Posterior vena cava (tissue), 2 donors: ENCODE measurements around the gene CDH5. TPM values are rescaled to one million over a fixed set of nuclear protein-coding genes. Genes with fewer than 3 reads are reported as not detected.
A peak's percentile ranks its signal among the peaks of the same experiment; 100 is the strongest.

Source experiments
- DNase-seq: peaks from one replicate; pipeline ENCODE4 v3.0.0-alpha.2; 2020; ENCODE audit warnings: low spot score
- intact Hi-C, 2 donors: fragments of 100-400 bp; cut with DNase I; formaldehyde crosslinking; loops; one replicate each; pipeline versions ENCODE4 v1.14.1 to v1.14.2; 2022 to 2023
- total RNA-seq, 2 donors: library from RNA; stranded (reverse); fragmentation: NEBNext Ultra II Directional; extraction: Animal tissue kit (Norgen Biotek cat#: 25700); gene quantifications; one replicate each; pipeline ENCODE4 v1.2.1, GENCODE V29; 2021
- donor health status: DM: yes; HTN: yes; CAD: no.
- donor health status: DM: yes; HTN: yes; CAD: no.

CDH5 gene
- total RNA-seq, 2 donors from 2014 or later: 43.1 to 50.2 TPM

DNA sequence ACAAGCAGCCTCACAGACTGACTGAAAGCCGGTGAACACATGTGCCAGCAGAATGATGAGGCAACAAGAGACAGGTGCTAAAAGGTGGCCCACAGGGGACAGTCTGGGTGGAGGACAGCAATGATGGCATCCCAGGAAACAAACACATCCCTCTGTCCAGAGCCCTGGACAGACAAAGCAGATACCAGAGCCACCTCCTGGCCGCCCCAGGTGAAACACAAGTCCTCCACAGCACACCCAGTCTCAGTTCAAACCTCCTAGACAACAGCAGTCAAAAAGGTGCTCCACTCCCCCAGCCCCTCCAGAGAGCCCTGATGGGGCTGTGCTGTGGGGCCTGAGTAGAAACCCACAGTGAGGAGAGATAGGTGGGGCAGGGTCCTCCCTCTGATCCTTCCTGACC lies 20.3 kb upstream of the CDH5 start:
- intact Hi-C loops: no loop called here
- no peak for DNase-seq

DNA sequence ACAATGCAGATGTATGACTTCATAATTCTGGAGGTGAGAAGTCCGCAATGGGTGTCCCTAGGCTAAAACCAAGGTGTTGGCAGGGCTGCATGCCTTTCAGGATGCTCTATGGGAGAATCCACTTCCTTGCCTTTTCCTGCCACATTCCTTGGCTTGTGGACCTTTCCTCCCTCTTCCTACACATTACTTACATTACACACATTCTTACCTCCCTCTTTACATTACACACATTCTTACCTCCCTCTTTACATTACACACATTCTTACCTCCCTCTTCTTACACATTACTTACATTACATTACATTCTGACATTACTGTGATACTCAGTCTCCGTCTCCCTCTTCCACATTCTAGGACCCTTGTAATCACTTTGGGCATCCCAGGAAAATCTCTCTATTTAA lies 14.2 kb upstream of the CDH5 start:
- no peak for DNase-seq
- intact Hi-C loops: loop anchor here in 1 of 2 donors (10.0 kb wide), 1 partner anchor 62 kb away; no protein-coding TSS in a partner anchor

DNA sequence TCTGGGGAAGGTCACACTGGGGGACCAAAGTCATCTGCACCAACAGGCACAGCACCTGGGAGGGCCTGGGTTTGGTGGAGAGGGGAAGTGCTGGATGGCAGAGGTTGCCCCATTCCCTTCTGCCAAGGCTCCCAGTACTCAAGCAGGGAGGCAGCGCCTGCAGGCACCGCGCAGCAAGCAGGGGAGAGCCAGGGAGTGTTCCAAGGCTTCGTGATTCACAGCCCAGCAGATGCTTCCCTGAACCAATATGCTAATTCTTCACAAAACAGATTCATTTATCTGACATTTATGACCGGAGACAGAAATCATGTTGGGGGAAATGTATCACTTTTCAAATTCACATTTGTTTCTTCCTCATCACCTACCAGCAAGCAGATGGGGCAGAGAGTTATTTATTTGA lies 13.4 kb upstream of the CDH5 start:
- intact Hi-C loops: loop anchor here in 1 of 2 donors (10.0 kb wide), 1 partner anchor 62 kb away; no protein-coding TSS in a partner anchor
- no peak for DNase-seq

DNA sequence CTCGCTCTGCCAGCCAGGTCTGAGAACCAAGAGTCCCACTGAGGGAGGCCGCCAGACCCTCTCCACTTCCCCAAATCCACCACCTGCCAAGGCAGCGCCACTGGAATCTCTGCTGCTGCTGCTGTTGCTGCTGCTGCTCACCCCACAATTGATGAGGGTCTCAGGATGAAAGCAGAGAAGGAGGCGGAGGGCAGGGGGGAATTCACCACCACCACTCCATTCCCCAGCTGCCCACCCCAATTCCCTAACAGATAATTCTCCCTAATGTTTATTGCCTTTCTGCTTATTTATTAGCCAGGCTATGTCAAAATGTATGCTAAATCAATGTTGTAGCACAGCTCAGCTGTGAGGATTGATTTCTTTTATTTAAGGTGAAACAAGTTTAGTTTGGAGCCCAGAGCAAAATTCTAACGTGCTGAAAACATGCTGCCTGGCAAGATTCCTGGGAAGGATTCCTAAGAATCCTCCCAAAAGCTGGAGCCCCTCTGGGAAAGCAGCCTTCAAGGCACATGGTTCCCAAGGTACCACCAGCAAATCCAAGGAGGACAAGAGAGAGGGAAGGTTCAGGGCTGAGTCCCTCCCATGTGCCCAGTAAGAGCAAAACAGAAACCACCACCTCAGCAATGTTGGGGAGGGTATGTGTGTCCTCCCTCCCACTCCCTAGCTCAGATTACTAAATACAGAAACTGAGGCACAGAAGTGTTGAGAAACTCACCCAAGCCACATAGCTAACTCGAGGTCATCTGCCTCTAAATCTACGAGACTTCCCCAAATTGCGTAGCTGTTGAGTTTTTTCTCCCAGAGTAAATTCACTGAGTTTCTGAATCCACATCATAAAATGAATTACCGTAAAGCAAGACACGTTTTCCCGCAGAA lies 12.2 kb upstream of the CDH5 start:
- no peak for DNase-seq
- intact Hi-C loops: loop anchor here in 1 of 2 donors (10.0 kb wide), 1 partner anchor 61 kb away; no protein-coding TSS in a partner anchor

DNA sequence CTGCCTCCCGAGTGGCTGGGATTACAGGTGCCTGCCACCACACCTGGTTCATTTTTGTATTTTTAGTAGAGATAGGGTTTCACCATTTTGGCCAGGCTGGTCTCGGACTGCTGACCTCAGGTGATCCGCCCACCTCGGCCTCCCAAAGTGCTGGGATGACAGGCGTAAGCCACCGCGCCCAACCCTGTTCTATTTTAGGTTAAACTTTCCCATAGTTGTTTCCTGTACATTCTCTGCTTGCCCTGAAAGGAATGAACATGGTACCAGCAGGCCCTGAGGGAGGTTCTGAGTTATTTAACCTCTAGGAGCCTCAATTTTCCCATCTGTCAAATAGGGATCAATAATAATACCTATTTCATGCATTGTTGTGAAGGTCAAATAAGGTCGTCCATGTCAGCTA lies 11.0 kb upstream of the CDH5 start:
- intact Hi-C loops: loop anchor here in 1 of 2 donors (10.0 kb wide), 1 partner anchor 59 kb away; no protein-coding TSS in a partner anchor
- DNase-seq: no peak

DNA sequence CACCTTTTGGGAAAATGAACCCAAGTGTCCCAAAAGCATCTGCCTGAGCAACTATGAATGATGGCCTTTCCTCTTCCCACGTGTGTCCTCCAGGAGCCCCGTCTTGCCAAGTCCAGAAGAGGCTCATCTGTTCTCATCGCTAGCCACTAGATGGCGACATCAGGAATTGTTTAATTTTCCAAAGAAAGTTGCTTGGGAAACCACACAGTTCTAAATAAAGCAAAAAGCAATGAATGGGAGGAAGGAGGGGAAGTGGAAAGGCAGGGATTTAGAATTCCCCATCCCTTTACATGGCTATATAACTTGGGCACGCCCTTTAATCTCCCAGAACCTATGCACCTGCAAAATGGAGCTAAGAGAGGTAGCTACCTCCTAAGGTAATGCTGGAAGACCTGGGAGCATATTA lies 9.0 kb upstream of the CDH5 start:
- DNase-seq: no peak
- intact Hi-C loops: loop anchor here in 1 of 2 donors (10.0 kb wide), 1 partner anchor 57 kb away; no protein-coding TSS in a partner anchor

DNA sequence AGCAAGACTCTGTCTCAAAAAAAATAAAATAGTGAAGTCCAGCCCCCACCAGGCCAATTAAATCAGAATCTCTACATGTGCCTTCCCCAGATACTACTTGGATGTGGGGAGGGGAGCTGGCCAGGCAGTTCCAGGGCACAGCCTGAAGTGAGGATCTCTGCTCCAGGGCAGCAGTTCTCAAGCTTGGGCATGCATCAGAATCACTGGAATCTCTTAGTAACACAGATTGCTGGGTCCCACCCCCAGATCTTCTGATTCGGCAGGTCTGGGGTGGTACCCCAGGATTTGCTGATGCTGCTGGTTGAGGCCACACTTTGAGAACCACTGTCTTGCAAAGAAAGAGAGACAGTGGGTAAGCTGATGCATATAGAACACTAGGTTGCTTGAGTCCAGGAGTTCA lies 8.3 kb upstream of the CDH5 start:
- DNase-seq: no peak
- intact Hi-C loops: loop anchor here in 1 of 2 donors (10.0 kb wide), 1 partner anchor 57 kb away; no protein-coding TSS in a partner anchor

DNA sequence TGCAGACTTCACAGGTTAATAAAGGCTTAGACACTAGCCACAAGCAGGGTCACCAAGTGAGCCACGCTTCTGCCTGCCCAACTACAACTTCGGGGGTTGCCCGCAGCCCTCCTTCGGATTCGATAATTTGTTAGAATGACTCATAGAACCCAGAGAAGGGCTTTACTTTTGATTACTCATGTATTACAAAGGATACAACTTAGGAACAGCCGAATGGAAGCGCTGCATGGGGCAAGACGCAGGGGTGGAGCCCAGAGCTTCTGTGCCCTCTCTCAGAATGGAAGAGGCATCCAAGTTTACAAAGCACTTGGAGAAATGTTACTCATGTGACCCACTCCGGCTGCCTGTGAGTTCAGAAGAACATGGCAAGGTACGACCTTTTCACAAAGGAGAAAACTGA lies 7.5 kb upstream of the CDH5 start:
- no peak for DNase-seq
- intact Hi-C loops: loop anchor here in 1 of 2 donors (10.0 kb wide), 1 partner anchor 56 kb away; no protein-coding TSS in a partner anchor

DNA sequence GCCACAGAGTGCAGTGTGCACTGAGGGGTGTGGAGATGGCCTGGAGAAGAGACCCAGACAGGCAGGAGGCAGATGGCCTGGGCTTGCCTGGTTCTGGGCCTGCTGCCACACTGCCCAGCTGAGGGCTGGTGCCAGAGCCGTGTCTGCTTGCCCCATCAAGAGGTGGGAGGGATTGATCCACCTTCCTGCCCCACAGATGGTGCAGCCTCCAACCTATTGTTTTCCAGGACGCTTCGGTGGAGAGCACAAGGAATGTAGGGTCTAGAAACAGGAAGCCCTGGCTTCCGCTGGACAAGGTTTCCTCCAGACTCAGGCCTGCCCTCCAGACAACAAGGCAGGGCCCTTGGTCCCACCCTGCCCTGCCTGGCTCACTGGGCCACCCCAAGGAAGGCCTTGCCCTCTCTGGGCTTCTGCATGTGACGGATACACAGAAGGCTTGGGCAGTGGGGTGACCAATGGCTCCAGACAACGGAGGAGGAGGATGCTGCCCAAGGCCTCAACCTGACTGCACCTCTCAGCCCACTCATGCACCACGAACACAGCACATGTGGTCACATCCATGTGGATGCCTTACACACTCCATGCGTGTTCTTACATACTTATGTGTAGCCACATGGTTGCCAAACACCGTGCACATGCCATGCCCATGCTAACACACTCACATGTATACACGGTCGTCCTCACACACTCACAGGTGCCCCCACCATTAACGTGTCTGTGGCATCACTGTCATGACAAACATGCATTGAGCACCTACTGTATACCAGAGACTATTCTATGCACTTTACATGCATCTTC lies 6.5 kb upstream of the CDH5 start:
- no peak for DNase-seq
- intact Hi-C loops: loop anchor here in 1 of 2 donors (10.0 kb wide), 1 partner anchor 55 kb away; no protein-coding TSS in a partner anchor

DNA sequence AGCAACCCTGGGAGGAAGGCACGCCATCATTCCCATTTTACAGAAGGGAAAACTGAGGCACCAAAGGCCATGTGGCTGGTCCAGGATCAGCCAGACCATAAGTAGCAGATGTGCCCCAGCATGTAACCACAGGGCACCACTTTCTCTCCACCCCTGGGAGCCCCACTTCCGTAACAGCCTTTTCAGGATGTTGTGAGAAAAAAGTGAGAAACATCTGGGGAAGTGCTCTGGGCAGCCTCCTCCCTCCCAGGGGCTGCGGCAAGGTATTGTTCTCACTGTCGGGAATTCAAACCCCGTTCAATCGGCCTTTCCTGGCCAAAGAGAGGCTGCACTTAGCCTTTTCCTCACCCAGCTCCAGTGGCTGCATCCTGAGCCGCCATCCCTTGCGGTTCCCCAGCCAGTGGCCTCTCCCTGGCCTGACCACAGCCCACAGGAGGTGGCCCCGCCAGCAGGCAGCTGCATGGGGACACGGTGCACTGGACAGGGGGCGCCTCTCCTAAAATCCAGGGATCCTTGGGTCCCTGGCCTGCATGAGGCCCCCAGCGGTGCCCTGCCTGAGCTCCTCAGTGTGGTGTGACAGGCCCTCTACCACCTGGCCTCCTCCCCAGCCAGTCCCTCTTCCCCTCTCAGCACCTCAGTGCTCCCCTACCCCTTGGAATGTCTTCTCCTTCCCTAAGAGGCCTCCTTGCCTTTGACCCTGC lies 5.7 kb upstream of the CDH5 start:
- intact Hi-C loops: no loop called here
- no peak for DNase-seq

DNA sequence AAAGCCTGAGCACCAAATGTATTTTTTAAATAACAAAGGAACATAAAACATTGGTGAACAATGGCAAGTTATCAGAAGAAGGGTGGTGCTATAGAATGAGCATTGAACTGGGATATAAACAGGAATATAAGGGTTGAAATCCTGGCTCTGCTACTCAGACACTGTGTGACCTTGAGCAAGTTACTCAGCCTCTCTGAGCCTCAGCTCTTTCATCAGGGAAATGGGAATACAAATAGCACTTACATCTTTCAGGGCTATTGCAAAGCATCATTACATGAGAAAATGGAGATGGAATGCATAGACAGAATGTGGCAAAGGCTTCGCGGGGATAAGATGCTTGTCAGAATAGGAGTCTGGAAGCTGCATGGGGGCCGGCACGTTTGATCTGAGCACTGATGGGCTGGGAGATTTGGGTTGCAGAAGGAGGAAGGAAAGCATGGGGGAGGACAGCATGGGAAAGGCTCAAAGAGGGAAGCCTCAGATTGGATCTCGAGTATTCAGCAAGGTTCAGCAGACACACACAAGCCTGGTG lies 4.8 kb upstream of the CDH5 start:
- DNase-seq: no peak

DNA sequence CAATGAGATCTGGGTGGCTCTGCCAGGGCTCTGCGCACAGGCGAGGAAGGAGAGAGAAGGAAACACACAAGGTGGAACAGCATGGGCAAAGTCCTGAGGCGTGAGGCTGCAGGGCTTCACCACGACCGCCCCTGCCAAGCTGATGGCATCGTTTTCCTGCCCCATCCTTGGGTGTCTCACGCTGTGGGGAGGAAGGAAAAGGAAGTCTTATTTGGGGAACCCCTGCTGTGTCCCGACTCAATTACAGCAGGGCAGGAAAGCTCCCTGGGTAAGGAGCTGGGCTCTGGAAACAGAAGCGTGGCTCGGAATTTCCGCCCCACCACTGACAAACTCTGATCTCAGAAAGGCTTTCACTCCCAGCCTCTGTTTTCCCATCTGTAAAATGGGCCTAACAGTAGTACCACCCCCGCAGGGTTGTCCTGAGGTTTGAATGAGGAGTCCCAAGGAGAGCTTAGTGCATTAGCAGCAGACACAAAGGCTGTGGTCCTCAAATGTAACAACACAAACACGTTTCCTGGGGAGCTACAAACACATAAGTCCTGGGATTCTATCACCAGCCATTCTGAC lies 3.2 kb upstream of the CDH5 start:
- intact Hi-C loops: no loop called here
- DNase-seq: peak; percentile 62

More for the DNA sequence above, 4.8 kb upstream of the CDH5 start:
- intact Hi-C loops: no loop called here

DNA sequence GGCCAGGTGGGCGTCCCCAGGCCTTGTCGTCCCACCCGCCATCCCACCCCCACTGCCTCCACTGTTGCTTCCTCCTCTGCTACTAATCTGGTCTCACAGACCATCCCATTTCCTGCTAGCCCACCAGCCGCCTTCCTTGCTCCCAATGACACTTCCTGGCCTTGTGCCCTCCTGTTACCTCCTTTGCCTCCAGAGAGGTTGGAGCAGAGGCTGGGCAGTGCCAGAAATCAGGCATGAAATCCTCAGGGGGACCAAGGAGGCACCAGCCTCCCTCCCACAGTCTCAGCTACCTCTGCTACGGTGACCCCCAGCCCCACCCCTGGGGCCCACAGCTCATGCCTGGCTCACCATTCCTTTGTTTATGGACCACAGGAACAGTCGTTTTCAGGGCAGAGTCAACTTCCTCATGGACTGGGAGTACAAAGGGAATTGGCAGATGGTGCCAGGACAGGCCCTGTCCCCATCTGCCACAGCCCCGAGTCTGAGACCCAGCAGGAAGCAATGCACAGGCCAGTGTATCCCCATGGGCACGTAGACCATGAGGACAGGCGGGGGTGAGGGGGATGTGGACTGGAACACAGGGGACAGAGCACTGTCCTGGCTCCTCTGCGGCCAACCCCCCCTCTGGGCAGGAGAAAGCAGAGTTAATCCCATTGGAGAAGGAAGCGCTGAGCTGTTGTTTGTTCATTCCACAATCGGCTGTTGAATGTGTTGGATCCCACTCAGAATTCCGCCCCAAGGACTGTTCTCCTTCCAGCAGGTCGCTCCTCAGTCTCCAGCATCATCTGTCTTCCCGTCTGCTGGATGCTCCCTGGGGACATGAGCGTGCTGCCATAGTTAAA lies 2.2 kb upstream of the CDH5 start:
- DNase-seq: no peak
- intact Hi-C loops: no loop called here

DNA sequence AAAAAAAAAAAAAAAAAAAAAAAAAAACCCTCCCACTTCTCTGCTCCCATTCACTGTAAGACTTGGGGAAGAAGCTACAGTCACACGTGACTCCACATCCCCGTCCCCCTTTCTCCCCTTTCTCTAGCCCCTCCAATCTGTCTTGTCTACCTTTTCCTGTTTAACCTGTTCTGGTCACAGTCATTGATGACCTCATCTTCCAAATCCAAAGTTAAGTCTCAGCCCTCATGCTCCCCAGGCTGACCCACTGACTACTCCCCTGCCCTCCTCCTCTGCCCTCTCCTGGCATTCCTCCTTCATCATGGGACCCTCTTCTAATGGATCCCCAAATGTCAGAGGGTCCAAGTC lies 1.6 kb upstream of the CDH5 start:
- intact Hi-C loops: no loop called here
- DNase-seq: no peak

DNA sequence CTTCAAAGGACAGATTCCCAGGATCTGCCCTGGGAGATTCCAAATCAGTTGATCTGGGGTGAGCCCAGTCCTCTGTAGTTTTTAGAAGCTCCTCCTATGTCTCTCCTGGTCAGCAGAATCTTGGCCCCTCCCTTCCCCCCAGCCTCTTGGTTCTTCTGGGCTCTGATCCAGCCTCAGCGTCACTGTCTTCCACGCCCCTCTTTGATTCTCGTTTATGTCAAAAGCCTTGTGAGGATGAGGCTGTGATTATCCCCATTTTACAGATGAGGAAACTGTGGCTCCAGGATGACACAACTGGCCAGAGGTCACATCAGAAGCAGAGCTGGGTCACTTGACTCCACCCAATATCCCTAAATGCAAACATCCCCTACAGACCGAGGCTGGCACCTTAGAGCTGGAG lies 840 bp upstream of the CDH5 start:
- intact Hi-C loops: no loop called here
- peak; percentile 90 for DNase-seq

DNA sequence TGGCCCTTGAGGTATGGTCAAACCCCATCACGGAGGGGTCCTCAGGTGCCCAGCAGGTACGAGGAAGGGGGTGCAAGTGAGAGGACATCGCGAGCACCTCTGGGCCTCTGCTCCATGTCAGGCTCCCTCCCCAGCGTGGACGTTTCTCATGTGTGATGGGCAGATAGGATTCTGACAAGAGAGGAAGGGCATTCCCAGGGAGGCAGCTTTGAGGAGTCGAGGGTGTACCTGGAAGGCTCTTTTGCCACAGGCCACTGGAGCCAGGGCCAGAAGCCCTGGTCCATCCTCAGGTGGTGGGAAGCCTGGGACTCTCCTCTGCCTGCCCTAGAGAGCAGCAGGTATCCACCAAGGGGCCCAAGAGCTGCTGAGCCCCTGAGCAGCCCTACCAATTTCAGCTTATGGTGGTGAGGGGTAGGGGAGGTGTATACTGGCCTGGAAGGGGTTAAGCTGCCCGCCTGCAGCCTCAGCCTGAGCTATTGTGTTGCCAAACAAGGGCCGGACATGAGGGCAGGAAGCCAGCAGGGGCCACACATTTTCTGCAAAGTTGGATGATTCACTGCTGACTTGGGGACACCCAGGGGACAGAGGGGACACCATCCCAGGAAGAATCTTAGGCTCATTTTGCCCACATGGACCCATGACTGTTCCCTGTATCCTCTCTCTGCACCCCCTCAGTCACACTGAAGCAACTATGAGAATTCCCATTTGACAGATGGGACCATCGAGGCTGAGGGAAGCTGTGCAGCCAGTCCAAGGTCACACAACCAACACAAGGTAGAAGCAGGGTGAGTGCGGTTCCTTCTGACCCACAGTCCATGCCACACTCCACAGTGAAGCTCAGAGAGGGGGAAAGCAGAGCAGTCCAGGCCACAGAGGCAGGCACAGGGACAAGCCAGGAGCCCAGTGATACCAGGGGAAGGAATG lies 1.7 kb downstream of the CDH5 start:
- DNase-seq: peak; percentile 64
- intact Hi-C loops: no loop called here

DNA sequence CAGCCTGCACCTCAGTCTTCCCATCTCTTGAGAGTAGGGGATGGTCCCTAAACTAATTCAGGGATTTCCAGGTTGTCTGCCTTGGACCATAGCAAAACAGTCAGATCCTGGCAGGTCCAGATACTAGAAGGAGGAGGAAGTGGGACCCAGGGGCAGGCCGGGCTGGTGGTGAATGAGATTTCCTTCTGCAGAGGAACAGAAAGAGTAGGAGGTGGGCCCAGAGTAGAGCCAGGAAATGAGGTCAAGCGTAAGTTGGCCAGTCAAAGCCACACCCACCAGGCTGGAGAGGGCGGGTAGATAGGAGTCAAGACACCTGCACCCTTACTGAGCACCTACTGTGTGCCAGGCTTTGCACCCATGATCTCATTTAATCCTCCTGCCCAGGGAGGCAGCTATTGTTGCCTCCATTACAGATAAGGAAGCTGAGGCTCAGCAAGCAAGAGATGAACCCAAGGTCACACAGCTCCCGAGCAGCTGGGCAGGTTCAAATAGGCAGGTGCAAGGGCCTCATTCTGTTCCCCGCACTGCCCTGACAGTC lies 2.6 kb downstream of the CDH5 start:
- DNase-seq: peak; percentile 84

More for the DNA sequence above, 2.6 kb downstream of the CDH5 start:
- intact Hi-C loops: no loop called here
